NCI-H82 treated with DMSO at 0.1 percent for 48 hours (cell line): ENCODE results near the gene FARSA.
A peak's percentile ranks its signal among the peaks of the same experiment; 100 is the strongest.
"Not testable (repeated sequence)": the region's sequence is repeated elsewhere in the genome, so short reads cannot be mapped to it uniquely, and the experiment has no call there.

Source experiments
- DNase-seq: peaks from one replicate; lab custom pipeline; 2025; ENCODE audit not compliant: unreplicated experiment; lab: John Stamatoyannopoulos, UW

Gene FARSA

DNA sequence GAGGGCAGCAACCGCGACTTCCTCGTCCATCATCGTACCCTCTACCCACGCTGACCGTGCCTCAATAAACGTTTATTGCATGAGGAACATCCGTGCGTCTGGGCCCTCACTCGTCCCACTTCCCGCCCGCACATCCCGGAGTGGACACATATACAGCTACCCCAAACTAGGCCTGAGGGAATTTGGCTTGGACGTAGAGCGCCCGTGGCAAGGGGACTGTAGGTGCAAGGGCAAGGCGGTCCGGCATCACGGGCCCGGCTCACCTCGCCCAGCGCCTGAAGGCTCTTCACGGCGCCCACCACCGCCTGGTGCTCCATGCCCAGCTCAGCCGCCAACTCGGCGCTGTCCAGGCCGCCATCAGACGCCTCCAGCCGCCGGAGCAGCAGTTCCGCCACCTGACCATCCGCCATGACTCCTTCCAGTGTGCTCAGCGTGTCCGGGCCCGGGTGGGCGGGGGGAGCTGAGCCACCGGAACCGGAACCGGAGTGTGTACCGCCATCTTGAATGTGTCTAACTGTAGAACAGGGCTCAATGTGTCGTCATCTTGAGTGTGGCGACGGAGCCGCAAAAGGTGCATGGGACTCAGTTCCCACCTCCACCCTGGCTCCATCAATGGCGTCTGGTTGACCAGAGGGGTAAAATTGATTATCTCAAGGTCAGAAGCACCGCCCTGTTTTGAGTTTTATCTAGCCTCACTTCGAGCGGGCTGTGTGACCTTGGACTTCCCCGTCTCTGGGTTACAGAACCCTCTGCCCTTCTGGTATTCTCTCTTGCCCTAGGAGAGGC is at the start of gene FARSA:
FARSA (minus strand) TSS at position 425 of the 786 bp plus-strand sequence; CDS start at position 410, 15 bp downstream.
- peak; percentile 86 for DNase-seq

DNA sequence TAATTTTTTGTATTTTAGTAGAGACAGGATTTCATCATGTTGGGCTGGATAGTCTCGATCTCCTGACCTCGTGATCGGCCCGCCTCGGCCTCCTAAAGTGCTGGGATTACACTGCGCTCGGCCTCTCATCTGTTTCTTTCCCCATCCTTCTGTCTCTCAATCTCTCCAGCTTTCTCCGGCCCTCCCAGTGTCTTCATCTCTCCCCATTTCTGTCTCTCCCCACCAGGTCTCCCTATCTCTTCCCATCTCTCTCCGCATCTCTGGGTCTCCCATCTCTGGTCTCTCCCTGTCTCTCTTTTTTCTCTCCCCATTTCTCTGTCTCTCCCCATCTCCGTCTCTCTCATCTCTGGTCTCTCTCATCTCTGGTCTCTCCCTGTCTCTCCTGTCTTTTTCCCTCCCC is 49.6 kb upstream of the FARSA start:
- no peak for DNase-seq

DNA sequence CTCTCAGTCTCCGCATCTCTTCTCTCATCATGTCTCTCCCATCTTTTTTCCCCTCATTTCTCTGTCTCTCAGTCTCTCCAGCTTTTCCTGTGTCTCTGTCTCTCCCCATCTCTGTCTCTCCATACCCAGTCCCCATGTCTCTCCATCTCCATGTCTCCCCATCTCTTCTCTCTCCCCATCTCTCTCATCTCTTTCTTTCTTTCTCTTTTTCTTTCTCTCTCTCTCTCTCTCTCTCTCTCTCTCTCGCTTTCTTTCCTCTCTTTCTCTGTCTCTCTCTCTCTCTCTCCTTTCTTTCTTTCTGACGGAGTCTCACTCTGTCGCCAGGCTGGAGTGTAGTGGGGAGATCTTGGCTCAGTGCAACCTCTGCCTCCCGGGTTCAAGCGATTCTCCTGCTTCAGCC is 49.1 kb upstream of the FARSA start:
- DNase-seq, result no peak

DNA sequence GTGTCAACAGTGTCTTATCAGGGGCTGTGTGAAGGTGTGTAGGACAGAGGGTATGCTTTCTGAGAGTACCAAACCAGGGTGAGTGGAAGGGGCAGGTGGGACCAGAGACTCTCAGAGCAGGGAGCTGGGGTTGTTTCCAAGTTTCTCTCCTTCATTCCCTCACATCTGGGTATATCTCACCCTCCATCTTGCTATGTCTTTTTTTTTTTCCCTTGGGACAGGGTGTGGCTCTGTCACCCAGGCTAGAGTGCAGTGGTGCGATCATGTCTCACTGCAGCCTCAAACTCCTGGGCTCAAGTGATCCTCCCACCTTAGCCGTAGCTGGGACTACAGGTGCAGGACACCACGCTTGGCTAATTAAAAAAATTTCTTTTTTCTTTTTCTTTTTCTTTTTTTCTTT is 46.5 kb upstream of the FARSA start:
- DNase-seq, result no peak

DNA sequence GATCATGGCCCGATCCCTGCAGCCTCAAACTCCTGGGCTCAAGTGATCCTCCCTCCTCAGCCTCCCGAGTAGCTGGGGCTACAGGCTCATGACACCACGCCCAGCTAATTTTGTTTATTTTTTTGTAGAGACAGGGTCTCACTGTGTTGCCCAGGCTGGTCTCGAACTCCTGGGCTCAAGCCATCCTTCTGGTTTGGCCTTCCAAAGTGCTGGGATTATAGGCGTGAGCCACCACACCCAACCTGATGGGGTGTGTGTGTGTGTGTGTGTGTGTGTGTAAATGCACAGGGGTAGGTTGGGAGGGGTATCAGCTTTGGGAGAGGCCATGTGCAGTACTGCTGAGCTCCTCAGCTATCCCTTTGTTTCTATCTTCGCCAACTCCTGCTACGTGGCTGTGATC is 42.6 kb upstream of the FARSA start:
- DNase-seq, result not testable (repeated sequence)

DNA sequence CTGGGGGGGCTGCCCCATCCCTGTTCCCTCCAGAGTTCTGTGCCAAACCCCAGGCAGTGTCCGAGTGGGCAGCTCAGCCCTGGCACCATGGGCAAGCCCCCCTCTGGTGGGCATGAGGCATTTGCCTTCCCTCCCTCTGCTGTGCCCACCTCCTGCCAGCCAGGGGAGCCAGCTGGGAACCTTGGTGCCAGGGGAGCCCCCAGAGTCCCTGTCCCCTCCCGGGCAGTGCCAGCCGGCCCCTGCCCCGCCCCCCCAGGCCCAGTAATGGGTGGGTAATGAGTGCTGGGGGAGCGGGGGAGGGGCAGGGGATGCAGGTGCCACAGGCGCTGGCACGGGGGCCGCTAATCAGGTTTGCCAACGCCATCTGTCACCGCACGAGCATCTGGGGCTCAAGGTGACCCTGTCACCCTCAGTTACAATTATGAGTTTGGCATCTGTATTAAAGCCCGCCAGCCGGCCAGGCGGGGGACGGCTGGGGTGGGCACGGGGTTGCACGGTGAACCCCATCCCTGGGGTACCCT is 41.8 kb upstream of the FARSA start:
- DNase-seq, result no peak

DNA sequence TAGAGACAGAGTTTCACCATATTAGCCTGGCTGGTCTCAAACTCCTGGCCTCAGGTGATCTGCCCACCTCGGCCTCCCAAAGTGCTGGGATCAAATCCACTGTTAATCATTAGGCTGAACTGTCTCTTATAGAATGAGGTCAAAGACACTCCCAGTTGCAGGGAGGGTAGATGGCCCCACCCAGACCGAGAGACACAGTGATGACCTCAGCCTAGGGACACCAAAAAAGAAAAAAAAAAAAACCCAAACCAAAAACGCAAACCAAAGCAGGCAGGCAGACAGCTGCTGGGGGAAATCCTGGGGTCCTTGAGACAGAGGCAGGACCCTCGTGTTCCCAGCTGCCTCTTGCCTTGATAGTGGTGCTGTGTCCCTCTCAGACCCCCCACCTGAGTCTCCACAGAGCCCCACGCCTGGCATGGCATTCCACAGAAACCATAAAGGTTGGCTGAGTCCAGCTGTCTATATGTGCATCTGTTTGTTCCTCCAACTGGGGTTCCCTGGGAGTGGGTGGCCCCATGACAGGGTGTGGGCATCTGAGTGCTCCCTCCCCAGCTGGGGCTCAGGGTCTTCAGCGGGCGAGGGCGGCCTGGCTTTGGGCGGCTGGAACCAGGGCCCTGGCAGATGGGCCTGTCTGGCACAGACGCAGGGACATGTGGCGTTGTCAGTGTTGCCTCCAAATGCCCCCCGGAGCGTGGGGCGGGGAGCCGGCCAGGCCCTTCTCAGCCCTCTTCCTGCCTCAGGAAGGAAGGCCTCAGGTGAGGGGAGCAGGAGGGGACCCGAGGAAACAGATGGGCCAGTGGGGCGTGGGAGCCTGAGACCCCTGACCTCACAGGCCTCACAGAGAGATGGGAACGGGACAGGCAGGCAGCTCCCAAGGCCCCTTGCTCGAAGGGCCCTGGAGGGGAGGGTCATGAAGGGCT is 41.0 kb upstream of the FARSA start:
- no peak for DNase-seq

DNA sequence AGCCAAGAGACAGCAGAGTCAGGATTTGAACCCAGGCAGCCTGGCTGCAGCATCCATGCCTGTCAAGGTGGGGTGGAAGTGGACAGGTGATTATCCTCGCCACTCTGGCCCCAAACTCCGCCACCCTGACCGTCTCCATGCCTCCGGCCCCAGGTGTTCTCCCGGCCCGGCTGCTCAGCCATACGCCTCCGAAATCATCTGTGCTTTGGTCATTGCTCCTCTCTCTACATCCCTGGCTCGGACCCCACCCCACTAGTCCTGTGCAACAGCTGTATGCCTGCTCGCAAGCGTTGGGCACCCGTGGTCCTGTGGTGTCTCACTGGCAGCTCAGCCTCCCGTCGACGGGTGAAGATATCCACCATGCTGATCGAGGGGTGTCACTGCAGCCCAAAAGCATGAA is 39.7 kb upstream of the FARSA start:
- DNase-seq, result no peak

DNA sequence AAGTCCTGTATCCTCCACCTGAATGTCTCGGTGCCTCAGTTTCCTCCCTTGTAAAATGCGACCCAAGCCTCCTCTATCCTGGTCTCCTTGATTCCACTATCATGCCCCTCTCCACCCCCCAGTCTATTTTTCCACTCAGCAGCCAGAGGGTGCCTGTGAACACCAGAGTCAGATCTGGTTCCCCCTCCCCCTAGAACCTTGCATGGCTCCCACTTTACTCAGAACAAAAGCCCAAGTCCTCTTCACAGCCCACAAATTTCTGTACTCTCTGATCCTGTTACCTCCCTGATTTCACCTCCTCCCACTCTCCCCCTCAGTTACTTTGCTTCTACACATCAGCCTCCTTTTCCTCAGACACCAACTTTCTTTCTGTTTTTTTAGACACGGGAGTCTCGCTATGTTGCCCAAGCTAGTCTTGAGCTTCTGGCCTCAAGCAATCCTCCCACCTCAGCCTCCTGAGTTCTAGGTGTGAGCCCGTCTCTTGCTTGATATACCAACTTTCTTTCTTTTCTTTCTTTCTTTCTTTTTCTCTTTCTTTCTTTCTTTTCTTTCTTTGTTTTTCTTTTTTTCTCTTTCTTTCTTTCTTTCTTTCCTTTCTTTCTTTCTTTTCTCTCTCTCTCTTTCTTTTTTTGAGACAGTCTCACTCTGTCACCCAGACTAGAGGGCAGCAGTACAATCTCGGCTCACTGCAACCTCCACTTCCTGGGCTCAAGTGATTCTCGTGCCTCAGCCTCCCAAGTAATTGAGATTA is 36.7 kb upstream of the FARSA start:
- no peak for DNase-seq

DNA sequence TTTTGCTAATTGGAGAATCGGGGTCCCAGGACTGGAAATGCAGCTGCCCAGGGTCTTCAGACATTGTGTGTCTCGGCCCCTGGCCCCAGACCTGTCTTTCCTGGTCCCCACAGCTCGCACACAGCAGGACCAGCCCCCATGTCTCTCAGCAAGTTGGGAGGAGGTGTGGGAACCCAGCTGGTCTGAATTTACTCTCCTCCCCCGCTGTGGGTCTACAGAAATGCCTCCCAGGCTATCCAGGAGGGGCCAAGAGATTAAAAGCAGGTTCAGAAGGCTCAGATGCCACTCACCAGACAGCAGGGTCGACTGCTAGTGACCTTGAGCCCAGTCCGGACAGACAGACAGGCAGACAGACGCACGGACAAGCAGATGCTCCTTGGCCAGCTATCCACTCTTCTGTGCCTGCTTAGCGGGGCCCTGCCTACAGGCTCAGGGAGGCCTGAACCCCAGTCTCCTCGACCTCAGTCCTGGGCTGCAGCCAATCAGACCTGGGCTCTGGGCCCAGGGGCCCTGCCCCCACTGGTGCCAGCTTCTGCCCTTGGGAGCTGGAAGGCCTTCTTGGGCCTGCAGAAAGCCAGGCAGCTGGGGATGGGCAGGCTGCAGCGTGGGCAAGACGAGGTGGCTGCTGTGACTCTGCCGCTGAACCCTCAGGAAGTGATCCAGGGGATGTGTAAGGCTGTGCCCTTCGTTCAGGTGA is 35.9 kb upstream of the FARSA start, which contains the start of gene DAND5:
DAND5 (plus strand) TSS at position 285 of the 697 bp plus-strand sequence; CDS start at position 370, 85 bp downstream.
- DNase-seq, result peak; percentile 30

DNA sequence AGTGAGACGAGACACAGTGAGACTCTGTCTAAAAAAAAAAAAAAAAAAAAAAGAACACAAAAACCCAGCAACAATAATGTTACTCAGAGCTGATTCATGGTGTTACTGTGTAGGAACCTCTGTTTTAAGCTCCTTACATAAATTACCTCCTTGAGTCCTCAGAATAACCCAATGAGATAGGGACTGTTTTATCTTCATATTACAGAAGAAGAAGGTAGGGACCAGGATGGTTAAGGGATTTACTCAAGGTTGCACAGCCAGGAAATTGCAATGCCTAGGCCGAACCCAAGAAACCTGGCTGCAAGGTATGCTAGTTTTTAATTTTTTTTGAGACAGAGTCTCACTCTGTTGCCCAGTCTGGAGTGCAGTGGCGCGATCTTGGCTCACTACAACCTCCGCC is 34.4 kb upstream of the FARSA start:
- DNase-seq, result no peak

DNA sequence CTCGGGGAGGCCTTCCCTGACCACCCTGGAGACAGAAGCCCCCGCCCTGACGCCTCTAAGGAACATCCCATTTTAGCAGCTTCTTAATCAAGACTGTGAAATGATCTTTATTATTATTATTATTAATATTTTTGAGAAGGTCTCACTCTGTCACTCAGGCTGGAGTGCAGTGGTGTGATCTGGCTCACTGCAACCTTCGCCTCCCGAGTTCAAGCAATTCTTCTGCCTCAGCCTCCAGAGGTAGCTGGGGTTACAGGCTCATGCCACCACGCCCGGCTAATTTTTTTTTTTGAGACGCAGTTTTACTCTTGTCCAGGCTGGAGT is 32.3 kb upstream of the FARSA start:
- DNase-seq, result no peak

DNA sequence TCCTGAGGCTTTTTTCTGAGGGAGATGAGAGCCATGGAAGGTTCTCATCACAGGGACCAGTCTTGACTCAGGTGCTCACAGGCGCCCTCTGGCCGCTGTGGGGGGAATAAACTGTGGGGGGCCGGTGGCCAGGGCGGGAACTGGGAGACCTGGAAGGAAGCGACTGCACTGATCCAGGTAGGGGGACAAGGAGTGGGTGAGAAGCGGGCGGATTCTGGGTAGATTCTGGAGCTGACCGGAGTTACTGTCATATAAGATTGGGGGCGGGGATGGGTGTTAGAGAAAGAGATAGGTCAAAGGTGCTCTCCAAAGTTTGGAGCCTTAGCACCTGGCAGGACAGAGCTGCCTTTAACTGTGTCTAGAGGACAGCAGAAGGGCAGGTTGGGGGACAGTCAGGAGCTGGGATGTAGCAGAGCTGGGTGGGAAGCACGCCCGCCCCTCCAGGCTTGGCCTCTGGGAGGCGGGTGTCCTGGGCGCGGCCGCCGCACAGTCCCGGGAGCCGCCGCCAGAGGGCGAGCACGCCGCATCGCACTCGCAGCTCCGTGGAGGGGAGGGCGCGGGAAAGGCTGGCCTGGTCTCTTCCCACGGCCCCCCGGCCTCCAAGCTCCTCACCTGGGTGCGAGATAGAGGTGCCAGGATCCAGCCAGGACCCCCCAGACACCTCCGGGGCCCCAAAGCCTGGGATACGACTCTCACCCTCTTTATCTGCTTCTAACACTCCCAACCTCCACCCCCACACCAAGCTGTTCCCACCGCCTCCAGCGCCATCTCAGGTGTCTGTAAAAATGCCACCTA is 31.7 kb upstream of the FARSA start:
- peak; percentile 57 for DNase-seq

DNA sequence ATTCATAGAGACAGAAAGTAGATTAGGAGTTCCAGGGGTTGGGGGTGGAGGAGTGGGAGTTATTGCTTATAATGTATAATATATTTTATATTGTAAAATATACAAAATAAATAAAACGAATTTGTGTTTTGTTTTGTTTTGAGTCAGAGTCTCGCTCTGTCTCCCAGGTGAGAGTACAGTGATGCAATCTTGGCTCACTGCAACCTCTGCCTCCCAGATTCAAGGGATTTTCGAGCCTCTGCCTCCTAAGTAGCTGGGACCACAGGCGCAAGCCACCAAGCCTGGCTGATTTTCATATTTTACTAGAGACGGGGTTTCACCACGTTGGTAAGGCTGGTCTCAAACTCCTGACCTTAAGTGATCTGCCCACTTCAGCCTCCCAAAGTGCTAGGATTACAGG is 26.0 kb upstream of the FARSA start:
- DNase-seq, result no peak

DNA sequence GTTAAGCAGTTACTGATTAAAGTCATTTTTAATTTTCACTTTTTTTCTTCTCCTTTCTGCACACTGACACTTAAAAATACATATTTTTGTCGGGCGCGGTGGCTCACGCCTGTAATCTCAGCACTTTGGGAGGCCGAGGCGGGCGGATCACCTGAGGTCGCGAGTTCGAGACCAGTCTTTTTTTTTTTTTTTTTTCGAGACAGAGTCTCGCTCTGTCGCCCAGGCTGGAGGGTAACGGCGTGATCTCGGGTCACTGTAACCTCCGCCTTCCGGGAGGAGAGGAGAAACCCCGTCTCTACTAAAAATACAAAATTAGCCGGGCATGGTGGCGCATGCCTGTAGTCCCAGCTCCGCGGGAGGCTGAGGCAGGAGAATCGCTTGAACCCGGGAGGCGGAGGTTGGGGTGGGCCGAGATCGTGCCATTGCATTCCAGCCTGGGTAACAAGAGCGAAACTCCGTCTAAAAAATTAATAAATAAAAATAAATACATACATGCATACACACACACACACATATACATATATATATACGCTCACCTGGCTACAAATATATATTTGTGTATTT is 24.0 kb upstream of the FARSA start:
- not testable (repeated sequence) for DNase-seq

DNA sequence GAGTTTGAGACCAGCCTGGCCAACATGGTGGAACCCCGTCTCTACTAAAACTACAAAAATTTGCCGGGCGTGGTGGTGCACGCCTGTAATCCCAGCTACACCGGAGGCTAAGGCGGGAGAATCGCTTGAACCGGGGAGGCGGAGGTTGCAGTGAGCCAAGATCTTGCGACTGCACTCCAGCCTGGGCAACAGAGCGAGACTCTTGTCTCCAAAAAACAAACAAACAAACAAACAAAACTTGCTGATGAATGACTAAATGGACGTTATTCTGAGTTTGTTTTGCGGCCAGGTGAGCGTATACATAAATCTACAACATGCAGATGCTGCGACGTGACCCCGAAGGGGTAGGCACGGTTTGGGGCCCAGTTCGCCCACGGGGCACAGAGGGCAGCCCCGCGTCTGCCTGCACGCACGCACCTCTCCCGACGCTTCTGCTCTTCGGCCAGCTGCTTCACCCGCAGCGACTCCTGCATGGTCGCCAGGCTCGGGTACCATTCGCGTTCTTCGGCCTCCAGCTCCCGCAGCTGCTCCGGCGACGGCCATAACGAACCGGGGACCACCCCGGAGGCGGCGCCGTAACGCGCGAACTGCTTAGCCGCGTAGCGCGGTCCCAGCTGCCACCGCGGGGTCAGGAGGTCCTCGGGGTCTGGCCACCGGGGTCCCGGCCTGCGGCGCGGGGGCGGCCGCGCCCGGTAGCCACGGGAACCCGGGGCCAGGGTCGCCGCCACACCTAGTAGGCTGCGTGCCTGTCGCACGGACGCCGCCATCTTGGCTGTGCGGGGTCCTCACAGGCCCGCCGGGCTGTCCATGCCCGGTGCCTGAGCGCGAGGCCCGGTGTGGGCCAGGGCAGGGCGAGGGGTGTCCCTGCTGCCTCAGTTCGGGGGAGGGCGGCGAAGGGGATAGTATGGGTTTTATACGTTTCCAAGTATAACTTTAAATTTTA is 23.2 kb upstream of the FARSA start, which contains the start of gene GADD45GIP1:
GADD45GIP1 (minus strand) TSS at position 778 of the 943 bp plus-strand sequence; CDS start at position 767, 11 bp downstream.
- peak; percentile 60 for DNase-seq

DNA sequence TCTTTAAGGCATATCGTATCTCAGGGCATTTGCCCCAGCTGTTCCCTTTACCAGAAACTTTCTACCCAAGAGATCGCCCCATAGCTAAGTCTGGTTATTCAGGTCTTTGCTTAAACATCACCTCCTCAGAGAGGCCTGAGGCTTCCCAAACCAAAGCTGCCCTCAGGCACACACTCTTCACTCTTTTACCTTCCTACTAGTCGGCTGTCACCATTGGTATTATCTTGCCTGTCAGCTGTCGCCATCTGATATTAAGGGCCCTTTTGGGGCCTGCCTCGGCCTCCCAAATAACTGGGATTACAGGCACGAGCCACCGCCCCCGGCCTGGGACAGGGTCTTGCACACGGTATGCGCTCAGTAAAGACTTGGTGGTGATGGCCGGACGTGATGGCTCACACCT is 22.5 kb upstream of the FARSA start:
- no peak for DNase-seq

DNA sequence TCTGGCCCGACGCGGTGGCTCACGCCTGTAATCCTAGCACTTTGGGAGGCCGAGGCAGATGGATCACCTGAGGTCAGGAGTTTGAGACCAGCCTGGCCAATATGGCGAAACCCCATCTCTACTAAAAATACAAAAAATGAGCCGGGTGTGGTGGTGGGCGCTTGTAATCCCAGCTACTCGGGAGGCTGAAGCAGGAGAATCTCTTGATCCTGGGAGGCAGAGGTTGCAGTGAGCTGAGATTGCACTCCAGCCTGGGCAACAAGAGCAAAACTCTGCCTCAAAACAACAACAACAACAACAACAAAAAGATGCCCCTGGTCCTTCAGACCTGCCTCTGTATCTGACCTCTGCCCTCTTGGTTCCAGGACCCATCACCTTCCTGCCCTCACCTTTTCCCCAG is 22.1 kb upstream of the FARSA start:
- not testable (repeated sequence) for DNase-seq
